Caco-2 (cell line): ENCODE measurements around the gene PTCH1. TPM values are rescaled to one million over a fixed set of nuclear protein-coding genes. Genes with fewer than 3 reads are reported as not detected.

Experiments
- BruUV-seq: library from RNA; stranded (reverse); fragments of 400-500 nt; replicated peaks from 2 replicates; lab custom pipeline; 2021; lab: Mats Ljungman, UMichigan
- CTCF ChIA-PET: fragments of 300-600 bp; sonication (Branson Sonifier 250); formaldehyde crosslinking; loops from one replicate; lab custom pipeline; 2022; ENCODE audit warnings: antibody characterized with exemption; lab: Charles Lee
- POLR2A ChIA-PET: fragments of 300-600 bp; sonication (Branson Sonifier 250); formaldehyde crosslinking; loops from one replicate; lab custom pipeline; 2022; ENCODE audit warnings: antibody characterized with exemption; lab: Charles Lee
- DNase-seq, 2 experiments: peaks; one replicate each; pipeline versions ENCODE4 v3.0.0 to v3.0.0-alpha.2; 2020 to 2022
- H3K27me3 ChIP-seq: replicated peaks from 2 replicates; pipeline ENCODE4 v1.6.0; 2011; ENCODE audit warnings: low read length; ENCODE audit not compliant: control insufficient read depth, insufficient read depth
- H3K36me3 ChIP-seq: 2 replicates; pipeline ENCODE4 v1.5.1; 2011; ENCODE audit warnings: low read length; ENCODE audit not compliant: control insufficient read depth, insufficient read depth
- H3K4me1 ChIP-seq: fragments of 250-450 bp; sonication (Bioruptor Pico); 2 replicates; pipeline ENCODE4 v1.5.1; 2020; ENCODE audit warnings: mild to moderate bottlenecking
- H3K4me3 ChIP-seq: 2 replicates; pipeline ENCODE4 v1.5.1; 2011; ENCODE audit warnings: low read depth, mild to moderate bottlenecking, control low read depth, low read length
- H3K9me3 ChIP-seq: fragments of 250-450 bp; sonication (Bioruptor Pico); 2 replicates; pipeline ENCODE4 v1.5.1; 2020; ENCODE audit warnings: mild to moderate bottlenecking, moderate library complexity
- H3K27ac Mint-ChIP-seq: one replicate; pipeline ENCODE4 v1.8.0; 2022; ENCODE audit warnings: mixed read lengths; ENCODE audit not compliant: unreplicated experiment
- H3K27me3 Mint-ChIP-seq: one replicate; pipeline ENCODE4 v1.8.0; 2022; ENCODE audit warnings: mixed read lengths; ENCODE audit not compliant: insufficient read depth, unreplicated experiment
- H3K36me3 Mint-ChIP-seq: one replicate; pipeline ENCODE4 v1.8.0; 2022; ENCODE audit warnings: mild to moderate bottlenecking, mixed read lengths; ENCODE audit not compliant: insufficient read depth, unreplicated experiment
- H3K4me1 Mint-ChIP-seq: one replicate; pipeline ENCODE4 v1.8.0; 2022; ENCODE audit warnings: low read depth, mixed read lengths; ENCODE audit not compliant: unreplicated experiment
- H3K4me3 Mint-ChIP-seq: one replicate; pipeline ENCODE4 v1.8.0; 2022; ENCODE audit warnings: mild to moderate bottlenecking, moderate library complexity, mixed read lengths; ENCODE audit not compliant: unreplicated experiment
- H3K9me3 Mint-ChIP-seq: one replicate; pipeline ENCODE4 v1.8.0; 2022; ENCODE audit warnings: mixed read lengths; ENCODE audit not compliant: unreplicated experiment
- CTCF ChIP-seq, 2 experiments: fragments of 200-600 bp in 1 of 2; IDR thresholded peaks; 1 replicate in 1 of 2; 2 replicates in 1 of 2; pipeline versions ENCODE4 v1.5.1 to v1.8.0; 2011 to 2022; ENCODE audit warnings: antibody characterized with exemption in 1 of 2, control low read depth in 1 of 2, inconsistent platforms in 1 of 2, low read depth in 1 of 2, low read length in 1 of 2, mild to moderate bottlenecking in 1 of 2, moderate library complexity in 1 of 2; ENCODE audit not compliant: insufficient read depth in 1 of 2, severe bottlenecking in 1 of 2, unreplicated experiment in 1 of 2
- intact Hi-C: fragments of 100-400 bp; cut with micrococcal nuclease; formaldehyde crosslinking; loops from one replicate; pipeline ENCODE4 v1.10.0; 2022; ENCODE audit not compliant: unreplicated experiment
- total RNA-seq: library from RNA; stranded (reverse); gene quantifications from 2 replicates; pipeline ENCODE4 v1.2.3, GENCODE V29; 2022

The PTCH1 gene
- total RNA-seq, 1 experiment from 2014 or later = 25.9 TPM

DNA sequence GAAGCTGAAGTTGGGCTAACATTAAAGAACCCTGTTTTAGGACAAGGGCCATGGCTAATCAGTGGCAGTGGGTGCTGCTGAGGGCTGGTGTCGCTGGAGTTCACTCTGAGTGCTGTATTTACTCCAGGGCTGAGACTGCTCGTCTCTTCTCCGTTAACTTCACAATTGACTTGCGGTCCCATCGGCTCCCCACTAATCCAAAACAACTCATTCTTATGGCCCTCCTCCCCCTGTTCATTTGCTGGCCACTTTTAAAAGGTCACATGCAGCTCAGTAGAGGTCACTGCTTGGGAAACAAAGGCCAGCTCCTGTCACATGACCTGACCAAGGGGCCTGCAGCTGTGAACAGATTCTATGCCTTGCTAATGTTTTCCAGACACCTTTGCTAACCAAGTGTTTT lies 38.4 kb downstream of the PTCH1 start:
- ChIA-PET POLR2A (no interaction called here), CTCF (no interaction called here)
- Histone ChIP-seq H3K4me1 (no peaks in the 10 kb centered on the region), H3K9me3 (no peaks in the 10 kb centered on the region), H3K4me3 (no peak overlapping the region), H3K36me3 (peaks cover 3% of the 10 kb centered on the region), H3K27me3 (no peaks in the 10 kb centered on the region)
- TF ChIP-seq CTCF (IDR thresholded peaks at IDR 0.05; ENCODE audit: insufficient read depth in 1 of 2, low read depth in 1 of 2, low read length in 1 of 2, severe bottlenecking in 1 of 2, unreplicated experiment in 1 of 2) = no peak
- DNase-seq = no peak
- H3K27ac Mint-ChIP-seq = no peak overlapping the region
- intact Hi-C loops = no loop called here
- no peaks in the 10 kb centered on the region for H3K27me3 Mint-ChIP-seq
- peaks cover 12% of the 10 kb centered on the region for H3K36me3 Mint-ChIP-seq
- no TSS peak for BruUV-seq
- H3K4me1 Mint-ChIP-seq = no peaks in the 10 kb centered on the region
- H3K9me3 Mint-ChIP-seq = no peaks in the 10 kb centered on the region
- H3K4me3 Mint-ChIP-seq = no peak overlapping the region

DNA sequence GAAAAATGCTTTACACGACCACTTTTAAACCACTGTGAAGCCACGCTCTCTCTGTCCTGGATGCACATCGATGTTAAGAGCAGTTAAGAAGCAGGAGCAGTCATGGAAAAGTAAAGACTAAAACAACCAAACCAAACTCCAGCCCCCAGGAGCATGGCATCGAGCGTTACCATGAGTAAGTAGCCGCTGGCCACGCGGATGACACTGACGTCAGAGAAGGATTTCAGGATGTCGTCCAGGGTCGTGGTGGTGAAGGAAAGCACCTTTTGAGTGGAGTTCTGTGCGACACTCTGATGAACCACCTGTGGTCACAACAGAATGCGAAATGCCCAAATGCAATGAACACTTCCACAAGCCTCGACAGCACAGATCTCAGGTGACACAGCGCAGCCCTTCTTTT lies 38.9 kb downstream of the PTCH1 start:
- BruUV-seq = no TSS peak
- no peak for DNase-seq
- H3K4me3 Mint-ChIP-seq = no peak overlapping the region
- no peaks in the 10 kb centered on the region for H3K9me3 Mint-ChIP-seq
- TF ChIP-seq CTCF (IDR thresholded peaks at IDR 0.05; ENCODE audit: insufficient read depth in 1 of 2, low read depth in 1 of 2, low read length in 1 of 2, severe bottlenecking in 1 of 2, unreplicated experiment in 1 of 2) = no peak
- intact Hi-C loops = no loop called here
- no peaks in the 10 kb centered on the region for H3K4me1 Mint-ChIP-seq
- Histone ChIP-seq H3K4me1 (no peaks in the 10 kb centered on the region), H3K27me3 (no peaks in the 10 kb centered on the region), H3K36me3 (peaks cover 3% of the 10 kb centered on the region), H3K4me3 (no peak overlapping the region), H3K9me3 (no peaks in the 10 kb centered on the region)
- H3K27ac Mint-ChIP-seq = no peak overlapping the region
- no peaks in the 10 kb centered on the region for H3K27me3 Mint-ChIP-seq
- POLR2A ChIA-PET = no interaction called here
- H3K36me3 Mint-ChIP-seq = peaks cover 14% of the 10 kb centered on the region
- CTCF ChIA-PET = no interaction called here

DNA sequence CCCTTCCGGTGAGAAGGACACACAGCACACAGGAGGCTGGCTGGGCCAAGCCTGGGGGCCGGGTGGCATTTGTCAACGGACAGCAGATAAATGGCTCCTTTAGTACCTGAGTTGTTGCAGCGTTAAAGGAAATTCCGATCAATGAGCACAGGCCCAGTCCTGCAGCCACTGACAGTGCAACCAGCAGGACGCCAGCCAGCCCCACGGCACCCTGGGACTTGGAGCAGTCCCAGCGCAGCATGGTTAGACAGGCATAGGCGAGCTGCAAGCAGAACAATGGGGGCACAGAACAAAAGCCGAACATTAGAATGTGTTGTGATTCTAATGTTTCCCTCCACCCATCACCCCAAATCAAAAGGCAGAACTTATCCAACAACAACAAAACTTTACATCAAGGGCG lies 39.3 kb downstream of the PTCH1 start:
- ChIA-PET POLR2A (no interaction called here), CTCF (no interaction called here)
- Histone ChIP-seq H3K36me3 (peaks cover 3% of the 10 kb centered on the region), H3K4me3 (no peak overlapping the region), H3K27me3 (no peaks in the 10 kb centered on the region), H3K9me3 (no peaks in the 10 kb centered on the region), H3K4me1 (no peaks in the 10 kb centered on the region)
- no TSS peak for BruUV-seq
- no peaks in the 10 kb centered on the region for H3K27me3 Mint-ChIP-seq
- TF ChIP-seq CTCF (IDR thresholded peaks at IDR 0.05; ENCODE audit: insufficient read depth in 1 of 2, low read depth in 1 of 2, low read length in 1 of 2, severe bottlenecking in 1 of 2, unreplicated experiment in 1 of 2) = no peak
- H3K4me1 Mint-ChIP-seq = no peaks in the 10 kb centered on the region
- DNase-seq = no peak
- peaks cover 17% of the 10 kb centered on the region for H3K36me3 Mint-ChIP-seq
- no peak overlapping the region for H3K4me3 Mint-ChIP-seq
- H3K27ac Mint-ChIP-seq = no peak overlapping the region
- H3K9me3 Mint-ChIP-seq = no peaks in the 10 kb centered on the region
- intact Hi-C loops = no loop called here
